ENCODE results near the gene STK10.

DNA sequence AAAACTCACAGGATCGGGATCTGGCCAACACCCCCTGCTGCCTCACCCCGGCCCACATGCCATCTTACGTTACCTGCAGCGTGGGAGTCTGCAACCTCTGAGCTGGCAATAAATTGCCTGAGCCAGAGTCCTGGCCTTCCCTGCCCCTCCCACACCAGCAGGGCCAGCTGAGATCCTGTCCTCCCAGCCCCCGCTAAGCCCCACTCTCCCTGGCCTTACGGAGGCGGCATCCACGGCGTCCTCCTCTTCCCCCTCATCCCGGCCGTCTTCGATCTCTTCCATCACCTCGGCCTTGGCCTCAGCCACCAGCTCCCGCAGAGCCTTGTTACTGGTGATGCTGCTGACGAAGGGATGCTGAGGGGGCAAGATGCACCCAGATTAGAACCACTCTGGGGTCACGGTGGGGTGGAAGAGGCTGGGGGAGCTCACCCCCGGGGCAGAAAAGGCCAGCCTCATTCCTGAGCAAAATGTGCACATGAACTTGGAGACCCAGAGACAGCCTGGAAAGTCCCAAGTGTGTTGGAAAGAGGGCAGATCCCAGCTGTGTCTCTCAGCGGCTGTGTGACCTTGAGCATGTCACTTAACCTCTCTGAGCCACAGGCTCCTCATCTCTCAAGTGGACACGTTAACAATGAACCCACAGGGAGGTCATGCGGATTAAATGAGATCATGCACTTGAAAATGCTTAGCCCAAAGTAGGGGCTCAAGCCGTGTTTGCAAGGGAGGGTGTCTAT is 91.7 kb downstream of the STK10 start:
- TF ChIP-seq PRDM10 (IDR thresholded peaks at IDR 0.05; ENCODE audit: partially characterized antibody), result no peak
- TF ChIP-seq POLR2A (conservative IDR thresholded peaks at IDR 0.05), result no peak
- TF ChIP-seq, protein P1, sequence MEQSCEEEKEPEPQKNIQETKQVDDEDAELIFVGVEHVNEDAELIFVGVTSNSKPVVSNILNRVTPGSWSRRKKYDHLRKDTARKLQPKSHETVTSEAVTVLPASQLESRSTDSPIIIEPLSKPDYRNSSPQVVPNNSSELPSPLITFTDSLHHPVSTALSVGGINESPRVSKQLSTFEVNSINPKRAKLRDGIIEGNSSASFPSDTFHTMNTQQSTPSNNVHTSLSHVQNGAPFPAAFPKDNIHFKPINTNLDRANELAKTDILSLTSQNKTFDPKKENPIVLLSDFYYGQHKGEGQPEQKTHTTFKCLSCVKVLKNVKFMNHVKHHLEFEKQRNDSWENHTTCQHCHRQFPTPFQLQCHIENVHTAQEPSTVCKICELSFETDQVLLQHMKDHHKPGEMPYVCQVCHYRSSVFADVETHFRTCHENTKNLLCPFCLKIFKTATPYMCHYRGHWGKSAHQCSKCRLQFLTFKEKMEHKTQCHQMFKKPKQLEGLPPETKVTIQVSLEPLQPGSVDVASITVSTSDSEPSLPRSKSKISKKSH (CRISPR knock-in tag; IDR thresholded peaks at IDR 0.05), result no peak
- no peak for TF ChIP-seq MTF1 (CRISPR knock-in tag; IDR thresholded peaks at IDR 0.05; ENCODE audit: borderline replicate concordance)
- no peak for TF ChIP-seq CUX1 (CRISPR knock-in tag; IDR thresholded peaks at IDR 0.05)
- no peak for TF ChIP-seq ZZZ3 (IDR thresholded peaks at IDR 0.05)
- TF ChIP-seq, protein P2, sequence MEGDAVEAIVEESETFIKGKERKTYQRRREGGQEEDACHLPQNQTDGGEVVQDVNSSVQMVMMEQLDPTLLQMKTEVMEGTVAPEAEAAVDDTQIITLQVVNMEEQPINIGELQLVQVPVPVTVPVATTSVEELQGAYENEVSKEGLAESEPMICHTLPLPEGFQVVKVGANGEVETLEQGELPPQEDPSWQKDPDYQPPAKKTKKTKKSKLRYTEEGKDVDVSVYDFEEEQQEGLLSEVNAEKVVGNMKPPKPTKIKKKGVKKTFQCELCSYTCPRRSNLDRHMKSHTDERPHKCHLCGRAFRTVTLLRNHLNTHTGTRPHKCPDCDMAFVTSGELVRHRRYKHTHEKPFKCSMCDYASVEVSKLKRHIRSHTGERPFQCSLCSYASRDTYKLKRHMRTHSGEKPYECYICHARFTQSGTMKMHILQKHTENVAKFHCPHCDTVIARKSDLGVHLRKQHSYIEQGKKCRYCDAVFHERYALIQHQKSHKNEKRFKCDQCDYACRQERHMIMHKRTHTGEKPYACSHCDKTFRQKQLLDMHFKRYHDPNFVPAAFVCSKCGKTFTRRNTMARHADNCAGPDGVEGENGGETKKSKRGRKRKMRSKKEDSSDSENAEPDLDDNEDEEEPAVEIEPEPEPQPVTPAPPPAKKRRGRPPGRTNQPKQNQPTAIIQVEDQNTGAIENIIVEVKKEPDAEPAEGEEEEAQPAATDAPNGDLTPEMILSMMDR (IDR thresholded peaks at IDR 0.05 in 2 of 3, conservative IDR thresholded peaks at IDR 0.05 in 1 of 3; ENCODE audit: insufficient read depth in 2 of 3, low read depth in 1 of 3, low read length in 3 of 3), result no peak
- TF ChIP-seq ILK (tag; IDR thresholded peaks at IDR 0.05; ENCODE audit: borderline replicate concordance, low read depth), result no peak
- TF ChIP-seq YBX1 (IDR thresholded peaks at IDR 0.05), result no peak
- TF ChIP-seq ZNF41 (CRISPR knock-in tag; conservative IDR thresholded peaks at IDR 0.05), result no peak
- TF ChIP-seq RBM39 (optimal IDR thresholded peaks at IDR 0.05; ENCODE audit: low read depth, low read length), result no peak
- no peak for TF ChIP-seq LARP7 (IDR thresholded peaks at IDR 0.05)
- TF ChIP-seq TAF15 (IDR thresholded peaks at IDR 0.05; ENCODE audit: low read depth, low read length), result no peak
